Peyer's patch (tissue), 4 donors: ENCODE results near the gene ZNF500.

Source experiments
- CTCF ChIP-seq, 6 experiments: fragments of 450-650 bp in 4 of 6; fragments of 200-600 bp in 2 of 6; sonication (generic) in 1 of 6; IDR thresholded peaks; one replicate each; pipeline ENCODE4 v1.5.1; 2017 to 2019; ENCODE audit warnings: antibody characterized with exemption in 6 of 6, mild to moderate bottlenecking in 3 of 6, moderate library complexity in 1 of 6
- POLR2A ChIP-seq, 2 donors: fragments of 450-650 bp; IDR thresholded peaks; one replicate each; pipeline ENCODE4 v1.5.1; 2017; ENCODE audit warnings: antibody characterized with exemption in 2 of 2, mild to moderate bottlenecking in 2 of 2, moderate library complexity in 2 of 2

- TF ChIP-seq CTCF (IDR thresholded peaks at IDR 0.05) (no peak), POLR2A (IDR thresholded peaks at IDR 0.05) (no peak)
Measured at GRCh38 chr16:4702466-4702808, 64.5 kb downstream of the ZNF500 start.
